SKM-1 treated with dmso at 0.1 percent for 144 hours (cell line): Measurements from ENCODE around the gene PACS2.
"Not testable (repeated sequence)": the region's sequence is repeated elsewhere in the genome, so short reads cannot be mapped to it uniquely, and the experiment has no call there.

Source experiments
- DNase-seq: peaks from one replicate; lab custom pipeline; 2025; ENCODE audit not compliant: unreplicated experiment; lab: John Stamatoyannopoulos, UW

The PACS2 gene

GRCh38 chr14:105348945-105349699 is 34.6 kb downstream of the PACS2 start:
- no peak for DNase-seq

- DNase-seq = no peak
Observed at GRCh38 chr14:105349992-105350391, 35.4 kb downstream of the PACS2 start.

- DNase-seq = no peak
Observed at GRCh38 chr14:105350450-105351244, 36.1 kb downstream of the PACS2 start.

- no peak for DNase-seq
Observed at GRCh38 chr14:105351410-105351809, 36.9 kb downstream of the PACS2 start.

- peak; percentile 59 for DNase-seq
Observed at GRCh38 chr14:105351920-105352851, 37.6 kb downstream of the PACS2 start.

- DNase-seq = no peak
Observed at GRCh38 chr14:105353136-105353535, 38.6 kb downstream of the PACS2 start.

- DNase-seq = no peak
Observed at GRCh38 chr14:105354541-105354940, 40.0 kb downstream of the PACS2 start.

- no peak for DNase-seq
Observed at GRCh38 chr14:105355049-105355575, 40.6 kb downstream of the PACS2 start.

- DNase-seq = no peak
Observed at GRCh38 chr14:105355850-105356604, 41.5 kb downstream of the PACS2 start.

GRCh38 chr14:105356927-105357326 is 42.4 kb downstream of the PACS2 start:
- DNase-seq = no peak

- no peak for DNase-seq
Observed at GRCh38 chr14:105357626-105358025, 43.1 kb downstream of the PACS2 start.

- no peak for DNase-seq
Observed at GRCh38 chr14:105358140-105358846, 43.7 kb downstream of the PACS2 start.

GRCh38 chr14:105358943-105359342 is 44.4 kb downstream of the PACS2 start:
- no peak for DNase-seq

GRCh38 chr14:105361412-105361811 is 46.9 kb downstream of the PACS2 start:
- DNase-seq = not testable (repeated sequence)

GRCh38 chr14:105363847-105364708 is 49.5 kb downstream of the PACS2 start:
- DNase-seq = no peak

GRCh38 chr14:105365101-105365500 is 50.6 kb downstream of the PACS2 start:
- no peak for DNase-seq

- DNase-seq = no peak
Observed at GRCh38 chr14:105365681-105366080, 51.1 kb downstream of the PACS2 start.

GRCh38 chr14:105366386-105367074 is 52.0 kb downstream of the PACS2 start:
- no peak for DNase-seq
